GM12878 (cell line): ENCODE data around the gene DUOX1. TPM values are rescaled to one million over a fixed set of nuclear protein-coding genes. Genes with fewer than 3 reads are reported as not detected.

Experiments used
- ATAC-seq: fragments of 200-7000 bp; cut with Tn5 transposase; 3 replicates; pipeline ENCODE4 v1.9.1; 2020; ENCODE audit warnings: mild to moderate bottlenecking, moderate library complexity
- BruUV-seq: library from RNA; stranded (reverse); fragments of 400-500 nt; replicated peaks from 2 replicates; lab custom pipeline; 2021; lab: Mats Ljungman, UMichigan
- CTCF ChIA-PET: fragments of 300-600 bp; sonication (Branson Sonifier 250); formaldehyde crosslinking; extraction: SDS; loops from one replicate; lab custom pipeline; 2021; ENCODE audit warnings: inconsistent platforms; lab: Yijun Ruan, JAX
- POLR2A ChIA-PET: fragments of 350-600 bp; formaldehyde crosslinking; extraction: SDS; loops from one replicate; lab custom pipeline; 2021; ENCODE audit warnings: inconsistent platforms; lab: Charles Lee
- RAD21 ChIA-PET: fragments of 300-600 bp; sonication (Branson Sonifier 250); formaldehyde crosslinking; loops from one replicate; lab custom pipeline; 2023; ENCODE audit warnings: antibody characterized with exemption; ENCODE audit not compliant: unreplicated experiment; lab: Charles Lee
- SMC1A ChIA-PET: fragments of 300-600 bp; sonication (Branson Sonifier 250); formaldehyde crosslinking; loops from one replicate; lab custom pipeline; 2023; ENCODE audit not compliant: unreplicated experiment, uncharacterized antibody; lab: Charles Lee
- DNase-seq: peaks from one replicate; pipeline ENCODE4 v3.0.0-alpha.2; 2011; ENCODE audit warnings: low read depth, low spot score
- FAIRE-seq: peaks from 3 replicates; lab custom pipeline; 2011; peaks lifted over from hg19 to GRCh38; lab: Jason Lieb, UNC
- H2AFZ ChIP-seq: 2 replicates; pipeline ENCODE4 v1.6.0; 2011; ENCODE audit warnings: low read depth, low read length, control low read depth; ENCODE audit not compliant: control insufficient read depth
- H3K27ac ChIP-seq: 2 replicates; pipeline ENCODE4 v1.5.1; 2011; ENCODE audit warnings: control low read depth; ENCODE audit not compliant: control insufficient read depth, insufficient read depth
- H3K27me3 ChIP-seq, 2 experiments: replicated peaks in 1 of 2; 2 replicates each; pipeline versions ENCODE4 v1.6.0 to v1.6.1; 2011; ENCODE audit warnings: low read length in 1 of 2; ENCODE audit not compliant: control insufficient read depth in 2 of 2, insufficient read depth in 2 of 2
- H3K36me3 ChIP-seq, 2 experiments: 2 replicates each; pipeline ENCODE4 v1.5.1; 2011; ENCODE audit warnings: low read length in 1 of 2; ENCODE audit not compliant: control insufficient read depth in 2 of 2, insufficient read depth in 2 of 2
- H3K4me1 ChIP-seq: 2 replicates; pipeline ENCODE4 v1.6.1; 2011; ENCODE audit warnings: mild to moderate bottlenecking, low read length, moderate library complexity, mixed read lengths; ENCODE audit not compliant: control insufficient read depth, insufficient read depth
- H3K4me2 ChIP-seq: 2 replicates; pipeline ENCODE4 v1.6.0; 2011; ENCODE audit warnings: control low read depth; ENCODE audit not compliant: control insufficient read depth, insufficient read depth
- H3K4me3 ChIP-seq: fragments of 200-600 bp; sonication (generic); 2 replicates; pipeline ENCODE4 v1.5.1; 2016
- H3K79me2 ChIP-seq: 2 replicates; pipeline ENCODE4 v1.6.0; 2011; ENCODE audit warnings: low read length; ENCODE audit not compliant: control insufficient read depth, insufficient read depth
- H3K9ac ChIP-seq: 2 replicates; pipeline ENCODE4 v1.8.0; 2011; ENCODE audit warnings: low read length, control low read depth, mixed read lengths; ENCODE audit not compliant: control insufficient read depth, insufficient read depth
- H3K9me3 ChIP-seq: replicated peaks from 3 replicates; pipeline ENCODE4 v1.5.1; 2011; ENCODE audit warnings: mild to moderate bottlenecking, low read length; ENCODE audit not compliant: control insufficient read depth, insufficient read depth
- H4K20me1 ChIP-seq: 2 replicates; pipeline ENCODE4 v1.6.0; 2011; ENCODE audit not compliant: control insufficient read depth, insufficient read depth
- BRCA1 ChIP-seq: IDR thresholded peaks from 2 replicates; pipeline ENCODE4 v1.6.1; 2011; ENCODE audit warnings: low read depth, low read length, improper control_type of control experiment
- FOS ChIP-seq: IDR thresholded peaks from 3 replicates; pipeline ENCODE4 v1.6.1; 2011; ENCODE audit warnings: borderline replicate concordance; ENCODE audit not compliant: insufficient read length; ENCODE audit errors: extremely low read depth
- HDAC2 ChIP-seq: fragments of 200-600 bp; sonication (generic); IDR thresholded peaks from 2 replicates; pipeline ENCODE4 v1.6.1; 2017
- IKZF2 ChIP-seq, 2 experiments: fragments of 450-650 bp; IDR thresholded peaks; 2 replicates each; pipeline ENCODE4 v1.6.1; 2017; ENCODE audit warnings: mild to moderate bottlenecking in 2 of 2, moderate library complexity in 2 of 2
- MYC ChIP-seq: IDR thresholded peaks from 2 replicates; pipeline ENCODE4 v1.6.1; 2011; ENCODE audit warnings: mild to moderate bottlenecking, low read length, moderate library complexity, inconsistent platforms; ENCODE audit not compliant: insufficient read depth, insufficient replicate concordance, insufficient read length, severe bottlenecking
- NR2C1 ChIP-seq: fragments of 450-650 bp; IDR thresholded peaks from 2 replicates; pipeline ENCODE4 v1.6.1; 2017; ENCODE audit warnings: antibody characterized with exemption, mild to moderate bottlenecking, moderate library complexity
- SIX5 ChIP-seq: IDR thresholded peaks from 2 replicates; pipeline ENCODE4 v1.6.1; 2011; ENCODE audit warnings: mild to moderate bottlenecking, low read depth, low read length, moderate library complexity; ENCODE audit not compliant: severe bottlenecking
- SMARCA5 ChIP-seq: fragments of 450-650 bp; IDR thresholded peaks from 2 replicates; pipeline ENCODE4 v1.6.1; 2017; ENCODE audit warnings: mild to moderate bottlenecking
- TCF12 ChIP-seq: IDR thresholded peaks from 2 replicates; pipeline ENCODE4 v1.6.1; 2011; ENCODE audit warnings: low read depth, mild to moderate bottlenecking, low read length
- WGBS: methylation state at CpG from one replicate; pipeline ENCODE4 v1.1.6; 2016; ENCODE audit warnings: low lambda C conversion rate; ENCODE audit not compliant: insufficient replicate concordance, insufficient coverage; ENCODE audit errors: missing lambda C conversion rate; 5-methylcytosine and 5-hydroxymethylcytosine counted together
- in situ Hi-C: fragments of 300-500 bp; cut with MboI; formaldehyde crosslinking; loops from 9 replicates; pipeline ENCODE4 v1.14.3; 2018; ENCODE audit warnings: mixed read lengths
- intact Hi-C: fragments of 100-400 bp; cut with micrococcal nuclease; formaldehyde crosslinking; loops from one replicate; pipeline ENCODE4 v1.14.2; 2022; ENCODE audit not compliant: unreplicated experiment
- polyA plus RNA-seq, 11 experiments: library from polyadenylated mRNA; depleted of rRNA in 4 of 11; unstranded in 6 of 11; stranded (reverse) in 5 of 11; fragments of >200 nt; fragmentation: Nextera tagmentation in 4 of 11; fragmentation: Illumina TruSeq in 1 of 11; extraction: Ambion mirVana in 4 of 11; extraction: Trizol in 1 of 11; gene quantifications; 1 replicate in 1 of 11; 2 replicates in 10 of 11; pipeline versions ENCODE4 v1.2.1 to v1.2.3, GENCODE V29; 2011 to 2016; ENCODE audit warnings: inconsistent platforms in 2 of 11, missing spikeins in 2 of 11, low read depth in 1 of 11
- total RNA-seq, 4 experiments: library from RNA; depleted of rRNA in 3 of 4; stranded (reverse); fragments of >200 nt in 3 of 4; fragmentation: Illumina TruSeq in 1 of 4; extraction: Trizol in 1 of 4; gene quantifications; 2 replicates each; pipeline versions ENCODE4 v1.2.1 to v1.2.3, GENCODE V29; 2013 to 2021
- TF ChIP-seq, protein P1 (sequence below): IDR thresholded peaks from 2 replicates; pipeline ENCODE4 v1.6.1; 2012; ENCODE audit warnings: improper control_type of control experiment, low read depth, low read length; ENCODE audit not compliant: insufficient replicate concordance
- TF ChIP-seq, protein P2 (sequence below): IDR thresholded peaks from 2 replicates; pipeline ENCODE4 v1.6.1; 2011; ENCODE audit warnings: mild to moderate bottlenecking, low read depth, low read length, moderate library complexity; ENCODE audit not compliant: insufficient replicate concordance
- TF ChIP-seq, protein P3 (sequence below): fragments of 450-650 bp; IDR thresholded peaks from 2 replicates; pipeline ENCODE4 v1.6.1; 2017; ENCODE audit warnings: mild to moderate bottlenecking, moderate library complexity

Gene DUOX1
- total and polyA plus RNA-seq, 10 of the 15 experiments (the other 5 are each of a cell fraction or from before 2014, with no cell fraction given) = 0.02 to 2.1 (median 0.26) TPM; not detected in 3

DNA sequence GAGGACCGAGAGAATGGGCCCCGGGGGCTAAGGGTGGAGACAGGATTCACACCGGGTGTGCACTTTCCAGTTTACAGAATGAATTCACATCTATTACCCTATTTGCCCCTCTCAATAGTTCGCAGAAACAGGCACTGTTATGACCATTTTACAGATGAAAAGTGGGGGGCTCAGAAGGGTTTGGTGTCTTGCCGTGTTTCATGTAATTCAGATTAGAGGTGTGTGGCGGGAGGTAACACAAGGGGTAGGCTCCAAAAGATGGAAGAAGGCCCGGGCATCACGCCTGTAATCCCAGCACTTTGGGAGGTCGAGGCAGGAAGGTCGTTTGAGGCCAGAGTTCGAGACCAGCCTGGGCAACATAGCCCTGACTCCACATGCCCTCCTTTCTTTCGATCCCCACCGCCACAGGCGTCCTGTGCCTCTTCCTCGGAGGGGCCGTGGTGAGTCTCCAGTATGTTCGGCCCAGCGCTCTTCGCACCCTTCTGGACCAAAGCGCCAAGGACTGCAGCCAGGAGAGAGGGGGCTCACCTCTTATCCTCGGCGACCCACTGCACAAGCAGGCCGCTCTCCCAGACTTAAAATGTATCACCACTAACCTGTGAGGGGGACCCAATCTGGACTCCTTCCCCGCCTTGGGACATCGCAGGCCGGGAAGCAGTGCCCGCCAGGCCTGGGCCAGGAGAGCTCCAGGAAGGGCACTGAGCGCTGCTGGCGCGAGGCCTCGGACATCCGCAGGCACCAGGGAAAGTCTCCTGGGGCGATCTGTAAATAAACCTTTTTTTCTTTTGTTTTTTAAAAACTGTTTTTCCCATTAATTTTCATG lies 12.3 kb upstream of the DUOX1 start:
- ChIA-PET RAD21 (interaction anchor here (0.6 to 1.9 kb wide), 16 partner anchors 9 to 572 kb away, joined by 3 to 16 read pairs (median 4); a partner anchor contains a TSS), CTCF (interaction anchor here (0.7 to 2.2 kb wide), 54 partner anchors 8 to 395 kb away, joined by 3 to 27 read pairs (median 4); partner anchors contain the start of genes DUOX1 and SORD), POLR2A (no interaction called here), SMC1A (interaction anchor here (0.7 to 1.8 kb wide), 10 partner anchors 9 to 334 kb away, joined by 3 to 9 read pairs (median 3); no protein-coding TSS in a partner anchor)
- ATAC-seq (peak; percentile 46), FAIRE-seq (no peak), DNase-seq (no peak)
- intact Hi-C loops = no loop called here
- Histone ChIP-seq H3K9ac (no peak overlapping the region), H3K4me3 (peak overlapping the region; percentile 0; the same call in 1 of the 2 replicates), H4K20me1 (no peaks in the 10 kb centered on the region), H3K36me3 (no peaks in the 10 kb centered on the region), H3K4me2 (peak overlapping the region; percentile 24), H2AFZ (no peak overlapping the region), H3K9me3 (no peaks in the 10 kb centered on the region), H3K27me3 (peaks cover 20 to 36% of the 10 kb centered on the region in 2 experiments), H3K27ac (no peak overlapping the region), H3K4me1 (no peaks in the 10 kb centered on the region; the same call in 1 of the 2 replicates), H3K79me2 (no peaks in the 10 kb centered on the region)
- 35% methylated on average over 33 of the region's 33 CpGs for WGBS
- no TSS peak for BruUV-seq
- in situ Hi-C loops = loop anchor here (10.0 kb wide), 1 partner anchor 57 kb away; no protein-coding TSS in a partner anchor
- TF ChIP-seq, protein P1, sequence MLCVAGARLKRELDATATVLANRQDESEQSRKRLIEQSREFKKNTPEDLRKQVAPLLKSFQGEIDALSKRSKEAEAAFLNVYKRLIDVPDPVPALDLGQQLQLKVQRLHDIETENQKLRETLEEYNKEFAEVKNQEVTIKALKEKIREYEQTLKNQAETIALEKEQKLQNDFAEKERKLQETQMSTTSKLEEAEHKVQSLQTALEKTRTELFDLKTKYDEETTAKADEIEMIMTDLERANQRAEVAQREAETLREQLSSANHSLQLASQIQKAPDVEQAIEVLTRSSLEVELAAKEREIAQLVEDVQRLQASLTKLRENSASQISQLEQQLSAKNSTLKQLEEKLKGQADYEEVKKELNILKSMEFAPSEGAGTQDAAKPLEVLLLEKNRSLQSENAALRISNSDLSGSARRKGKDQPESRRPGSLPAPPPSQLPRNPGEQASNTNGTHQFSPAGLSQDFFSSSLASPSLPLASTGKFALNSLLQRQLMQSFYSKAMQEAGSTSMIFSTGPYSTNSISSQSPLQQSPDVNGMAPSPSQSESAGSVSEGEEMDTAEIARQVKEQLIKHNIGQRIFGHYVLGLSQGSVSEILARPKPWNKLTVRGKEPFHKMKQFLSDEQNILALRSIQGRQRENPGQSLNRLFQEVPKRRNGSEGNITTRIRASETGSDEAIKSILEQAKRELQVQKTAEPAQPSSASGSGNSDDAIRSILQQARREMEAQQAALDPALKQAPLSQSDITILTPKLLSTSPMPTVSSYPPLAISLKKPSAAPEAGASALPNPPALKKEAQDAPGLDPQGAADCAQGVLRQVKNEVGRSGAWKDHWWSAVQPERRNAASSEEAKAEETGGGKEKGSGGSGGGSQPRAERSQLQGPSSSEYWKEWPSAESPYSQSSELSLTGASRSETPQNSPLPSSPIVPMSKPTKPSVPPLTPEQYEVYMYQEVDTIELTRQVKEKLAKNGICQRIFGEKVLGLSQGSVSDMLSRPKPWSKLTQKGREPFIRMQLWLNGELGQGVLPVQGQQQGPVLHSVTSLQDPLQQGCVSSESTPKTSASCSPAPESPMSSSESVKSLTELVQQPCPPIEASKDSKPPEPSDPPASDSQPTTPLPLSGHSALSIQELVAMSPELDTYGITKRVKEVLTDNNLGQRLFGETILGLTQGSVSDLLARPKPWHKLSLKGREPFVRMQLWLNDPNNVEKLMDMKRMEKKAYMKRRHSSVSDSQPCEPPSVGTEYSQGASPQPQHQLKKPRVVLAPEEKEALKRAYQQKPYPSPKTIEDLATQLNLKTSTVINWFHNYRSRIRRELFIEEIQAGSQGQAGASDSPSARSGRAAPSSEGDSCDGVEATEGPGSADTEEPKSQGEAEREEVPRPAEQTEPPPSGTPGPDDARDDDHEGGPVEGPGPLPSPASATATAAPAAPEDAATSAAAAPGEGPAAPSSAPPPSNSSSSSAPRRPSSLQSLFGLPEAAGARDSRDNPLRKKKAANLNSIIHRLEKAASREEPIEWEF = no peak
- TF ChIP-seq, protein P2, sequence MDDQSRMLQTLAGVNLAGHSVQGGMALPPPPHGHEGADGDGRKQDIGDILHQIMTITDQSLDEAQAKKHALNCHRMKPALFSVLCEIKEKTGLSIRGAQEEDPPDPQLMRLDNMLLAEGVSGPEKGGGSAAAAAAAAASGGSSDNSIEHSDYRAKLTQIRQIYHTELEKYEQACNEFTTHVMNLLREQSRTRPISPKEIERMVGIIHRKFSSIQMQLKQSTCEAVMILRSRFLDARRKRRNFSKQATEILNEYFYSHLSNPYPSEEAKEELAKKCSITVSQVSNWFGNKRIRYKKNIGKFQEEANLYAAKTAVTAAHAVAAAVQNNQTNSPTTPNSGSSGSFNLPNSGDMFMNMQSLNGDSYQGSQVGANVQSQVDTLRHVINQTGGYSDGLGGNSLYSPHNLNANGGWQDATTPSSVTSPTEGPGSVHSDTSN = no peak
- TF ChIP-seq, protein P3, sequence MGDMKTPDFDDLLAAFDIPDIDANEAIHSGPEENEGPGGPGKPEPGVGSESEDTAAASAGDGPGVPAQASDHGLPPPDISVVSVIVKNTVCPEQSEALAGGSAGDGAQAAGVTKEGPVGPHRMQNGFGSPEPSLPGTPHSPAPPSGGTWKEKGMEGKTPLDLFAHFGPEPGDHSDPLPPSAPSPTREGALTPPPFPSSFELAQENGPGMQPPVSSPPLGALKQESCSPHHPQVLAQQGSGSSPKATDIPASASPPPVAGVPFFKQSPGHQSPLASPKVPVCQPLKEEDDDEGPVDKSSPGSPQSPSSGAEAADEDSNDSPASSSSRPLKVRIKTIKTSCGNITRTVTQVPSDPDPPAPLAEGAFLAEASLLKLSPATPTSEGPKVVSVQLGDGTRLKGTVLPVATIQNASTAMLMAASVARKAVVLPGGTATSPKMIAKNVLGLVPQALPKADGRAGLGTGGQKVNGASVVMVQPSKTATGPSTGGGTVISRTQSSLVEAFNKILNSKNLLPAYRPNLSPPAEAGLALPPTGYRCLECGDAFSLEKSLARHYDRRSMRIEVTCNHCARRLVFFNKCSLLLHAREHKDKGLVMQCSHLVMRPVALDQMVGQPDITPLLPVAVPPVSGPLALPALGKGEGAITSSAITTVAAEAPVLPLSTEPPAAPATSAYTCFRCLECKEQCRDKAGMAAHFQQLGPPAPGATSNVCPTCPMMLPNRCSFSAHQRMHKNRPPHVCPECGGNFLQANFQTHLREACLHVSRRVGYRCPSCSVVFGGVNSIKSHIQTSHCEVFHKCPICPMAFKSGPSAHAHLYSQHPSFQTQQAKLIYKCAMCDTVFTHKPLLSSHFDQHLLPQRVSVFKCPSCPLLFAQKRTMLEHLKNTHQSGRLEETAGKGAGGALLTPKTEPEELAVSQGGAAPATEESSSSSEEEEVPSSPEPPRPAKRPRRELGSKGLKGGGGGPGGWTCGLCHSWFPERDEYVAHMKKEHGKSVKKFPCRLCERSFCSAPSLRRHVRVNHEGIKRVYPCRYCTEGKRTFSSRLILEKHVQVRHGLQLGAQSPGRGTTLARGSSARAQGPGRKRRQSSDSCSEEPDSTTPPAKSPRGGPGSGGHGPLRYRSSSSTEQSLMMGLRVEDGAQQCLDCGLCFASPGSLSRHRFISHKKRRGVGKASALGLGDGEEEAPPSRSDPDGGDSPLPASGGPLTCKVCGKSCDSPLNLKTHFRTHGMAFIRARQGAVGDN = no peak
- TF ChIP-seq FOS (no peak), IKZF2 (IDR thresholded peaks at IDR 0.05) (no peak), SIX5 (no peak), TCF12 (no peak), SMARCA5 (no peak), HDAC2 (no peak), BRCA1 (no peak), NR2C1 (no peak), MYC (no peak)
